Esophagus muscularis mucosa (tissue), 4 donors: Measurements from ENCODE around the gene ARHGAP24. TPM values are rescaled to one million over a fixed set of nuclear protein-coding genes. Genes with fewer than 3 reads are reported as not detected.

Experiments used
- DNase-seq: peaks from one replicate; pipeline ENCODE4 v3.0.0-alpha.2; 2017; ENCODE audit errors: extremely low spot score
- H3K27ac ChIP-seq, 4 donors: fragments of 200-600 bp; sonication (generic); replicated peaks in 1 of 4; 1 replicate in 3 of 4; 2 replicates in 1 of 4; pipeline ENCODE4 v1.5.1; 2016 to 2019; ENCODE audit warnings: mild to moderate bottlenecking in 1 of 4
- H3K27me3 ChIP-seq, 4 donors: fragments of 200-600 bp; sonication (generic); one replicate each; pipeline versions ENCODE4 v1.5.1 to v1.6.0; 2016 to 2019
- H3K36me3 ChIP-seq, 4 donors: fragments of 200-600 bp; sonication (generic); one replicate each; pipeline ENCODE4 v1.5.1; 2016 to 2019
- H3K4me1 ChIP-seq, 4 donors: fragments of 200-600 bp; sonication (generic); one replicate each; pipeline ENCODE4 v1.5.1; 2016 to 2019
- H3K4me3 ChIP-seq, 4 donors: fragments of 200-600 bp; sonication (generic); 1 replicate in 2 of 4; 2 replicates in 2 of 4; pipeline ENCODE4 v1.5.1; 2016 to 2019; ENCODE audit warnings: mild to moderate bottlenecking in 4 of 4, moderate library complexity in 1 of 4
- H3K9me3 ChIP-seq, 4 donors: fragments of 200-600 bp; sonication (generic); 1 replicate in 3 of 4; 2 replicates in 1 of 4; pipeline ENCODE4 v1.5.1; 2016 to 2019
- EP300 ChIP-seq: sonication (generic); formaldehyde crosslinking; IDR thresholded peaks from one replicate; pipeline ENCODE4 v1.6.1; 2017; ENCODE audit warnings: antibody characterized with exemption
- POLR2A ChIP-seq: fragments of 450-650 bp; IDR thresholded peaks from one replicate; pipeline ENCODE4 v1.6.1; 2017; ENCODE audit warnings: antibody characterized with exemption, moderate library complexity, mild to moderate bottlenecking, low read depth
- POLR2AphosphoS5 ChIP-seq, 2 donors: sonication (generic); formaldehyde crosslinking; IDR thresholded peaks; one replicate each; pipeline ENCODE4 v1.6.1; 2017; ENCODE audit warnings: antibody characterized with exemption in 2 of 2
- WGBS: methylation state at CpG from one replicate; pipeline ENCODE4 v1.1.5; 2018; 5-methylcytosine and 5-hydroxymethylcytosine counted together
- intact Hi-C: fragments of 100-400 bp; cut with DNase I; formaldehyde crosslinking; loops from one replicate; pipeline ENCODE4 v1.15.1; 2023
- total RNA-seq, 4 donors: library from RNA; depleted of rRNA; stranded (reverse); fragments of >200 nt; gene quantifications; one replicate each; pipeline versions ENCODE4 v1.1.0 to v1.2.1, GENCODE V29; 2016
- TF ChIP-seq, protein P1 (sequence below), 3 experiments: fragments of 200-600 bp in 2 of 3; fragments of 450-650 bp in 1 of 3; sonication (generic) in 2 of 3; IDR thresholded peaks; one replicate each; pipeline ENCODE4 v1.5.1; 2017 to 2019; ENCODE audit warnings: antibody characterized with exemption in 3 of 3, mild to moderate bottlenecking in 2 of 3, moderate library complexity in 1 of 3

The ARHGAP24 gene
- total RNA-seq, 4 donors from 2014 or later = 17.6 to 30.2 (median 23.6) TPM

DNA sequence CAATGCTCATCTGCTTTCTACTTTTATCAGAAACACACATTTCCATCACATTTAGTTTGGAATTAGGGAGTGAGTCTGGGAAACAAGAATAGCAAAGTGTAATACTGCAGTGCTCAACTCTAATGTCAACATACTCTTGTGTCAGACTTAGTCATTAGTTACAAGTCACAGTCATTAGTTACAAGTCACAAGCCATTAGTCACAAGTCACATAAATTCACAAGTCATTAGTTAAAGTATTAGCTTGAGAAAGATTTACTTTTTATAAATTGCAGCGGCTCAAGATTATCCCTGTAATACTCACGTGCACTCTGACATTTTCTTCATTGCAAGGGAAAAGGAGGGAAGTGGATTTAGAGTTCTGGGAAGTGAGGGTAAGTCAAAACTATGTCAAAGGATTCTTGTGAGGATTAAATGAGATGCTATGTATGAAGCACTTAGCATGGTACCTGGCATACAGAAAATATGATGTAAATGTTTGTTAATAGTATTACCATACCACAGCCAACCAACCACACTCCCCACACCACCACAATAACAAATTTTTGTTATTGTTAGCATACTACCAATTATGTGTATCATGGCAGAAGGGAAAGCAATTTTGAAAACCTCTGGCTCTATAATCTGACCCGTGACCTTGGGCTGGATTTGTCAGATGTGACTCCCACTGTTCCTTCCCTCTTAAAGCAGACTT lies 116.6 kb downstream of the ARHGAP24 start:
- Histone ChIP-seq H3K27ac (no peak overlapping the region), H3K36me3 (no peaks in the 10 kb centered on the region), H3K27me3 (no peaks in the 10 kb centered on the region), H3K4me3 (no peak overlapping the region), H3K4me1 (no peaks in the 10 kb centered on the region), H3K9me3 (no peaks in the 10 kb centered on the region)
- intact Hi-C loops = no loop called here
- 89% methylated on average over 3 of the region's 3 CpGs for WGBS
- TF ChIP-seq, protein P1, sequence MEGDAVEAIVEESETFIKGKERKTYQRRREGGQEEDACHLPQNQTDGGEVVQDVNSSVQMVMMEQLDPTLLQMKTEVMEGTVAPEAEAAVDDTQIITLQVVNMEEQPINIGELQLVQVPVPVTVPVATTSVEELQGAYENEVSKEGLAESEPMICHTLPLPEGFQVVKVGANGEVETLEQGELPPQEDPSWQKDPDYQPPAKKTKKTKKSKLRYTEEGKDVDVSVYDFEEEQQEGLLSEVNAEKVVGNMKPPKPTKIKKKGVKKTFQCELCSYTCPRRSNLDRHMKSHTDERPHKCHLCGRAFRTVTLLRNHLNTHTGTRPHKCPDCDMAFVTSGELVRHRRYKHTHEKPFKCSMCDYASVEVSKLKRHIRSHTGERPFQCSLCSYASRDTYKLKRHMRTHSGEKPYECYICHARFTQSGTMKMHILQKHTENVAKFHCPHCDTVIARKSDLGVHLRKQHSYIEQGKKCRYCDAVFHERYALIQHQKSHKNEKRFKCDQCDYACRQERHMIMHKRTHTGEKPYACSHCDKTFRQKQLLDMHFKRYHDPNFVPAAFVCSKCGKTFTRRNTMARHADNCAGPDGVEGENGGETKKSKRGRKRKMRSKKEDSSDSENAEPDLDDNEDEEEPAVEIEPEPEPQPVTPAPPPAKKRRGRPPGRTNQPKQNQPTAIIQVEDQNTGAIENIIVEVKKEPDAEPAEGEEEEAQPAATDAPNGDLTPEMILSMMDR (IDR thresholded peaks at IDR 0.05) = no peak
- TF ChIP-seq POLR2A (no peak), EP300 (no peak)
- no peak for DNase-seq

DNA sequence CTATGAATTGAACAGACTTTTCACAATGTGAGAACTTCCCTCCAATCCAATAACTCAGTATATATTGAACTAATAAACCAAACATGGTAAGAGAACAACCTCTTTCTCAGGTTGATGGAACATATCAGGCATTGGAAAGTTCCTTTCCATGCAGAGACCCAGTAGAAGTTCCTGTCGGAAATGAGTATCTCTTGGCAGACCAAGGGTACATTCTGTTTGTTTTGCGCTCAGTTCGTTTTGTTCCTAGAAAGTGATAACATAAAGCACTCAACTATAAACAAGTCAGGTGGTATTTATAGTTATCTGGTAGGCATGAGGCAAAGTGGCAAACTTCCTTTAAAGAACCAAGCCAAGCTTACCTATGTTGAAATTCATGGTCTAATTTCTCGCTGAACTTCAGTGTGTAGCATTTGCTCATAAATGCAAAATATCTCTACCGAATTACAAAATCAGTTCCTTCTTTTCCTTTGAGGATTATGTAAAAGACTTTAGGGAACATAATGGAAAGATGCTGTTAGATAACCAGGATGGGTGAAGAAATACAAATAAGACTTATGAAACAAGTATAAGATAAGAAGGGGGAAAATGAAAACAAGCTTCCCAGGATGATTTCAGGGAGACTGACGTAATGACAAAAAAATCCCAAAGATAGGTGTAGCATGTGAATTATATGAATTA lies 120.3 kb downstream of the ARHGAP24 start:
- DNase-seq = no peak
- H3K36me3 ChIP-seq = no peaks in the 10 kb centered on the region
- H3K4me3 ChIP-seq = no peak overlapping the region
- intact Hi-C loops = no loop called here
- H3K9me3 ChIP-seq = no peaks in the 10 kb centered on the region
- H3K27ac ChIP-seq = no peak overlapping the region
- TF ChIP-seq, protein P1 (IDR thresholded peaks at IDR 0.05) = no peak
- TF ChIP-seq POLR2A (no peak), POLR2AphosphoS5 (IDR thresholded peaks at IDR 0.05) (no peak), EP300 (no peak)
- 73% methylated on average over 6 of the region's 6 CpGs for WGBS
- no peaks in the 10 kb centered on the region for H3K27me3 ChIP-seq
- H3K4me1 ChIP-seq = no peaks in the 10 kb centered on the region

DNA sequence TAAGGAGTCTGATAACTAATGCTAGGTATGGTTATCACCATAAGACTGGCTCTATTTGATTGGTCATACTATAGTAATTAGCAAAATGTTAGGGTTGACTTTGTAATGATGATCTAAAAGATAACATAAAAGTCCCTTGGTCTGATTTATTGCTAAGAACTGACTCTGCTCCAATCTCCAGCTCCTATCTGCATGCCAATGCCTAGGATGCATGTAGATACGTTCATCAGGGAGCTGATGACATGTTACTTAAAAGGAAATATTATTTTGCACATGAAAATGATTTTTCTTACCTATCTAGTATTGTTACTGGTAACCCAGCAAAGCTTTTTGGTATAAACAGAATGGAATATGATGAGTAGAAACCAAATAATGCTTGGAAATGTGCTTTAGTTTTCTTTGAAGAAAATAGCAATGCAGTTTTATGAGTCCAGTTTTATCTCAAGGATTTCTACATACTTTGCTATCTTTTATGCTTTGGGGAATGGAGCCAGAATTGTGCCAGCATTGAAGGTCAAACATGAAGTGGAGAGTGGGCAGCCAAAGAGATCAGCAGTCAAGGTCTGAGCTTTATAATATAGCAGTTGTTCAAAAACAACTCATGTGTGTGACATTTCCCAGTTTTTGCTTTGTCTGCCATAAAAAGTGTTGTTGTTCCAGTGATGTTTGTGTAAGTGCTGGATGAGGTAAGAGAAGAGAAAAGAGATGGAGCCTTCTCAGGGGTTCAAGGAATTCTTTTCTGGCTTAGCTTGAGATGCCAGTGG lies 121.0 kb downstream of the ARHGAP24 start:
- DNase-seq = no peak
- no peak overlapping the region for H3K27ac ChIP-seq
- H3K36me3 ChIP-seq = no peaks in the 10 kb centered on the region
- H3K4me1 ChIP-seq = no peaks in the 10 kb centered on the region
- H3K27me3 ChIP-seq = no peaks in the 10 kb centered on the region
- H3K4me3 ChIP-seq = no peak overlapping the region
- 79% methylated on average over 1 of the region's 1 CpG for WGBS
- no peak for TF ChIP-seq POLR2AphosphoS5 (IDR thresholded peaks at IDR 0.05)
- TF ChIP-seq, protein P1 (IDR thresholded peaks at IDR 0.05) = no peak
- no peak for TF ChIP-seq EP300
- no peak for TF ChIP-seq POLR2A
- intact Hi-C loops = no loop called here
- H3K9me3 ChIP-seq = no peaks in the 10 kb centered on the region

DNA sequence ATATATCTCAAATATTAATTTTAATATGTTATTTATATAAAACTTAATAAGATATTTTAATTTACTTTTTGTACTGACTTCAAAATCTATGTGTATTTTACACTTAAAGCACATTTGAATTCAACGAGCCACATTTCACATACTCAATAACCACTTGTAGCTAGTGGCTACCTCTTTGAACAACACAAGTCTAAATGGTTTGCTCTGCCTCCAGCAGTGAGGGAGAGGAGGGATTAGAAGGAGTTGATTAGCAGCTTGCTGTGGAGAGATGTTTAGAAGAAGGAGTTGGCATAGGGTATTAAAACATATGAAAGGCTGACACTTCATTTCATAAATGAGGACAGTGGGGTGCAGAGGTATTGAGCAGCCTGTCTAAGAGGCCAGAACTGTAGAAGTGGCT lies 124.0 kb downstream of the ARHGAP24 start:
- intact Hi-C loops = no loop called here
- peaks cover 0 to 3% (median 0%) of the 10 kb centered on the region in 4 donors for H3K4me1 ChIP-seq
- 94% methylated on average over 1 of the region's 1 CpG for WGBS
- H3K27ac ChIP-seq = no peak overlapping the region
- no peaks in the 10 kb centered on the region for H3K36me3 ChIP-seq
- H3K27me3 ChIP-seq = no peaks in the 10 kb centered on the region
- no peak overlapping the region for H3K4me3 ChIP-seq
- H3K9me3 ChIP-seq = no peaks in the 10 kb centered on the region
- no peak for DNase-seq
- no peak for TF ChIP-seq EP300
- TF ChIP-seq POLR2A = no peak
- no peak for TF ChIP-seq POLR2AphosphoS5 (IDR thresholded peaks at IDR 0.05)
- TF ChIP-seq, protein P1 (IDR thresholded peaks at IDR 0.05) = no peak
